Large intestine (tissue), 12 donors: ENCODE data around the gene COMMD3. TPM values are rescaled to one million over a fixed set of nuclear protein-coding genes. Genes with fewer than 3 reads are reported as not detected.

Source experiments
- DNase-seq, 2 donors: peaks; one replicate each; pipeline versions ENCODE4 v3.0.0 to v3.0.0-alpha.2; 2013
- H3K27ac ChIP-seq: one replicate; pipeline ENCODE4 v1.5.1; 2013; ENCODE audit warnings: low read length
- H3K27me3 ChIP-seq: 2 replicates; pipeline ENCODE4 v1.6.1; 2013; ENCODE audit warnings: low read length; ENCODE audit not compliant: control insufficient read depth, insufficient read depth
- H3K36me3 ChIP-seq: 2 replicates; pipeline ENCODE4 v1.6.1; 2013; ENCODE audit warnings: low read length; ENCODE audit not compliant: control insufficient read depth, insufficient read depth
- H3K4me1 ChIP-seq: one replicate; pipeline ENCODE4 v1.6.1; 2013; ENCODE audit warnings: low read length; ENCODE audit not compliant: control insufficient read depth, insufficient read depth
- H3K4me3 ChIP-seq: one replicate; pipeline ENCODE4 v1.5.1; 2013; ENCODE audit warnings: low read length
- H3K9me3 ChIP-seq: one replicate; pipeline ENCODE4 v1.6.1; 2013; ENCODE audit warnings: mild to moderate bottlenecking, low read depth, low read length, moderate library complexity; ENCODE audit not compliant: control insufficient read depth
- WGBS: methylation state at CpG from one replicate; pipeline ENCODE4 v1.1.5; 2013; ENCODE audit warnings: low lambda C conversion rate; ENCODE audit not compliant: insufficient coverage; 5-methylcytosine and 5-hydroxymethylcytosine counted together
- long read RNA-seq, 11 donors: transcript quantifications; one replicate each; lab custom pipeline, GENCODE V29; 2026
- polyA plus RNA-seq: library from polyadenylated mRNA; unstranded; fragments of 120-200 nt; gene quantifications from one replicate; pipeline ENCODE4 v1.2.1, GENCODE V29; 2013

COMMD3 gene
- polyA plus RNA-seq, result 69.2 TPM
- long read RNA-seq, donor 1, transcript COMMD3-201 (8 exons, 1,342 nt), result major isoform, 19 of 20 reads
- long read RNA-seq, donor 1, partial matches to known transcripts, result 0 of 20 reads
- long read RNA-seq, donor 1, other reads (novel, unspliced or antisense), result 0 of 20 reads
- long read RNA-seq, donor 2, transcript COMMD3-201 (8 exons, 1,342 nt), result major isoform, 35 of 36 reads
- long read RNA-seq, donor 2, partial matches to known transcripts, result 0 of 36 reads
- long read RNA-seq, donor 2, other reads (novel, unspliced or antisense), result 0 of 36 reads
- long read RNA-seq, donor 3, result 0 reads
- long read RNA-seq, donor 4, transcript COMMD3-201 (8 exons, 1,342 nt), result major isoform, 7 of 7 reads
- long read RNA-seq, donor 4, partial matches to known transcripts, result 0 of 7 reads
- long read RNA-seq, donor 4, other reads (novel, unspliced or antisense), result 0 of 7 reads
- long read RNA-seq, donor 5, transcript COMMD3-201 (8 exons, 1,342 nt), result major isoform, 17 of 20 reads
- long read RNA-seq, donor 5, partial matches to known transcripts, result 0 of 20 reads
- long read RNA-seq, donor 5, other reads (novel, unspliced or antisense), result 0 of 20 reads
- long read RNA-seq, donor 6, transcript COMMD3-201 (8 exons, 1,342 nt), result major isoform, 28 of 33 reads
- long read RNA-seq, donor 6, partial matches to known transcripts, result 0 of 33 reads
- long read RNA-seq, donor 6, other reads (novel, unspliced or antisense), result 0 of 33 reads
- long read RNA-seq, donor 7, transcript COMMD3-201 (8 exons, 1,342 nt), result major isoform, 14 of 18 reads
- long read RNA-seq, donor 7, partial matches to known transcripts, result 0 of 18 reads
- long read RNA-seq, donor 7, other reads (novel, unspliced or antisense), result 0 of 18 reads
- long read RNA-seq, donor 8, transcript COMMD3-206 (4 exons, 1,344 nt), result minor isoform, 5 of 51 reads
- long read RNA-seq, donor 8, transcript COMMD3-201 (8 exons, 1,342 nt), result major isoform, 41 of 51 reads
- long read RNA-seq, donor 8, partial matches to known transcripts, result 0 of 51 reads
- long read RNA-seq, donor 8, other reads (novel, unspliced or antisense), result 0 of 51 reads
- long read RNA-seq, donor 9, transcript COMMD3-201 (8 exons, 1,342 nt), result major isoform, 37 of 44 reads
- long read RNA-seq, donor 9, partial matches to known transcripts, result 0 of 44 reads
- long read RNA-seq, donor 9, other reads (novel, unspliced or antisense), result 0 of 44 reads
- long read RNA-seq, donor 10, transcript COMMD3-201 (8 exons, 1,342 nt), result major isoform, 54 of 57 reads
- long read RNA-seq, donor 10, partial matches to known transcripts, result 0 of 57 reads
- long read RNA-seq, donor 10, other reads (novel, unspliced or antisense), result 0 of 57 reads
- long read RNA-seq, donor 11, transcript COMMD3-201 (8 exons, 1,342 nt), result major isoform, 29 of 33 reads
- long read RNA-seq, donor 11, partial matches to known transcripts, result 0 of 33 reads
- long read RNA-seq, donor 11, other reads (novel, unspliced or antisense), result 0 of 33 reads

- 0% methylated on average over 1 of the region's 63 CpGs for WGBS
- Histone ChIP-seq H3K36me3 (no peaks in the 10 kb centered on the region), H3K27ac (peak within 1 kb of the TSS; percentile 94), H3K4me1 (peaks cover 11% of the 10 kb centered on the region), H3K4me3 (peak within 1 kb of the TSS; percentile 97), H3K9me3 (no peaks in the 10 kb centered on the region), H3K27me3 (peaks cover 2% of the 10 kb centered on the region)
- DNase-seq, result peak; percentile 83 to 94
Measured at GRCh38 chr10:22316286-22317075, at the start of gene COMMD3. Gene COMMD3, plus strand, starts transcription at chr10:22316388. Its CDS starts 30 bp downstream, at chr10:22316418.

DNA sequence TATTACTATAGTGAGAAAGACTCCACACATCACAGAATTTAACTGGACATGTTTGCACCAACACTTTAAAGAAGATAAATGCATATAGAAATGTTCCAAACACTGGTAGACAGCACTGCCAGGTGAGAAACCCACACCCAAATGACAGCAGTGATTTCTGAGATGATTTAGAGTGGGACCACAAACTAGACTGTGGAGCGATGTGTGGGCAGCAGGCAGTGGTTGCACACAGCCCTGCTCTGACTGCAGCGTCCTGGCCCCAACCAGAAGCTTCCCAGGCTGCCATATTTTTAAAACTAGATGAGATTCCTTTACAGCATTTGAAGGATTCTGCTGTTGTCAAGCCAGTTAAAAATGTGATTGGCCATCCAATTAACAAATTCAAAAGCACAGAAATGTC, 47.7 kb upstream of the COMMD3 start:
- Histone ChIP-seq H3K27me3 (peaks cover 3% of the 10 kb centered on the region), H3K4me3 (no peak overlapping the region), H3K36me3 (no peaks in the 10 kb centered on the region), H3K4me1 (no peaks in the 10 kb centered on the region), H3K27ac (no peak overlapping the region), H3K9me3 (no peaks in the 10 kb centered on the region)
- no CpG with 5 or more reads among the region's 2 CpGs for WGBS
- no peak for DNase-seq

DNA sequence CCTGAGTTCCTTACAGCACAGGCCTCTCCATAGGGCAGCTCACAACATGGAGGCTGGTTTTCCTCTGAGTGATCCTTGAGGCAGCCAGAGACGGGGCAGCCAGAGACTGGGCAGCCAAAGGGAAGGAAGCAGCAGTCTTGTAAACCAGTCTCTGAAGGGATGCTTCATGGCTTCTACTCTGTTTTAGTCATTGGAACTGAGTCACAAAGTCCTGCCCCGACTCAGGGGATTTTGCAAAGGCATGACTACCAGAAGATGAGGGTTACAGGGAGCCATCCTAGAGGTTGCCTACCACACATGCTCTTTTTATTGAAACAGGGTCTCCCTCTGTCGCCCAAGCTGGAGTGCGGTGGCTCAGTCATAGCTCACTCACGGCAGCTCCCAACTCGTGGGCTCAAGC, 44.4 kb upstream of the COMMD3 start:
- Histone ChIP-seq H3K4me1 (no peaks in the 10 kb centered on the region), H3K9me3 (no peaks in the 10 kb centered on the region), H3K36me3 (no peaks in the 10 kb centered on the region), H3K27ac (no peak overlapping the region), H3K4me3 (no peak overlapping the region), H3K27me3 (peaks cover 3% of the 10 kb centered on the region)
- WGBS, result no CpG with 5 or more reads among the region's 6 CpGs
- DNase-seq, result no peak

DNA sequence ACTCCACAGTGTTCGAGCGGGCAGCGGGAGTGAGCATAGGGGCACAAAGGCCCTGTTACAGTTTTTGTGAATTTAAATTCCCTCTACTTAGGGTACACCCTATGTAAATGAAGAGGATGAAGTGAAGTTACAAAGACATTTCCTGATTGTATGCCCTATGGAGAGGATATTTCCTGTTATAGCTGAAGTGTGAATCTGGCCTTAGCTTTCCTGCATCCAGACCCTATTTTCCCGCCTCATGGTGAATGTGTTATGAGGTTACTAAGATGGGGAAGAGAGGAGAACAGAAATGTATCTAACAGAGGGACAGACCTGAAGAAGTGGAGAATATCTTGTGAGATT, 37.8 kb upstream of the COMMD3 start:
- Histone ChIP-seq H3K27me3 (no peaks in the 10 kb centered on the region), H3K9me3 (no peaks in the 10 kb centered on the region), H3K27ac (no peak overlapping the region), H3K36me3 (no peaks in the 10 kb centered on the region), H3K4me1 (no peaks in the 10 kb centered on the region), H3K4me3 (no peak overlapping the region)
- no CpG with 5 or more reads among the region's 4 CpGs for WGBS
- no peak for DNase-seq

DNA sequence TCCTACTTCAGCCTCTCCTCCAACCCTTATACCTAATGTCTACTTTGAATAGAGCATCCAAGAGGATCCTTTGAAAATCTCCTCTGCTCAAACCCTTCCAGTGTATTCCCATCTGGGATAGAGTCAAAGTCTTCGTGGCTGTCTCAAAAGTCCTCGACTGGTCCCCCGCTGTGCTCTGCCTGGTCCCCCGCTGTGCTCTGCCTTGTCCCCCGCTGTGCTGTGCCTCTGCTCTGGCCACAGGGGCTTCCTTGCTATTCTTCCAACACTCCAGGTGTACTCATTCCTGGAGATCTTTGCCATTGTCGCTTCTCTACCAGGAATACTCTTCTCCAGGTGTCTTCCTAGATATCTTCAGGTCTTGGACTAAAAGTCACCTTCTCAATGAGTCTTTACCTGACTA, 36.1 kb upstream of the COMMD3 start:
- H3K4me1 ChIP-seq, result no peaks in the 10 kb centered on the region
- DNase-seq, result no peak
- WGBS, result no CpG with 5 or more reads among the region's 6 CpGs
- no peaks in the 10 kb centered on the region for H3K36me3 ChIP-seq
- H3K9me3 ChIP-seq, result no peaks in the 10 kb centered on the region
- H3K27ac ChIP-seq, result no peak overlapping the region
- H3K4me3 ChIP-seq, result no peak overlapping the region
- no peaks in the 10 kb centered on the region for H3K27me3 ChIP-seq

- Histone ChIP-seq H3K36me3 (no peaks in the 10 kb centered on the region), H3K27me3 (no peaks in the 10 kb centered on the region), H3K9me3 (no peaks in the 10 kb centered on the region), H3K27ac (no peak overlapping the region), H3K4me3 (no peak overlapping the region), H3K4me1 (no peaks in the 10 kb centered on the region)
- DNase-seq, result no peak
- 88% methylated on average over 1 of the region's 3 CpGs for WGBS
Measured at GRCh38 chr10:22285130-22285529, 31.1 kb upstream of the COMMD3 start.

DNA sequence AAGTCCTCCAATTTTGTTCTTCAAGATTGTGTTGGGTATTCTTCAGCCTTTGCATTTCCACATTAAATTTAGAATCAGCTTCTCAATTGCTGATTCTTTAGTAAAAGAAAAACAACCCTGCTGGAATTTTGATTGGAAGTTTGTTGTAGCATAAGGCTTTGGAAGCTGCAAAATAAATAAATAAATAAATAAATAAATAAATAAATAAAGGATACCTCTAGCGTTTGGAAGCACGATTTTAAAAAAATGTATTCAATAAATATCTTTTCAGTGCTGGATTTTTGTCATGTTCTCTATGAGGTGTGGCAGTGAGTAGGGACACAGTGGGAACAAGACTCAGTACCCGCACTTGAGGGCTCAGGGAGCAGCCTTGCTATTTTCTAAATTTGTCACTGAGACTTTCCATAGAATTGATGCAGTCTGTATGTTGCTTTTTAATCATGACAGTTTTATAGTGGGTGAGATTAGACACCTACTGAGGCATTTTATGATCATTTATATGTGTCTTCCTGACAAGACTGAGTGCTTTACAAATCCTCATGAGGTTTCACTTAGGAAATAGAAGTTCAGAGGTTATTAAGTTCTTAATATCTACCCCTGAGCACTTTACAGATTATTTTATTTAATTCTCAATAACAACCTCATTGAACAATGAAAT, 22.3 kb upstream of the COMMD3 start:
- no peak overlapping the region for H3K27ac ChIP-seq
- no peaks in the 10 kb centered on the region for H3K36me3 ChIP-seq
- H3K4me1 ChIP-seq, result no peaks in the 10 kb centered on the region
- DNase-seq, result no peak
- H3K27me3 ChIP-seq, result peaks cover 4% of the 10 kb centered on the region
- no peak overlapping the region for H3K4me3 ChIP-seq
- 89% methylated on average over 2 of the region's 3 CpGs for WGBS
- no peaks in the 10 kb centered on the region for H3K9me3 ChIP-seq

DNA sequence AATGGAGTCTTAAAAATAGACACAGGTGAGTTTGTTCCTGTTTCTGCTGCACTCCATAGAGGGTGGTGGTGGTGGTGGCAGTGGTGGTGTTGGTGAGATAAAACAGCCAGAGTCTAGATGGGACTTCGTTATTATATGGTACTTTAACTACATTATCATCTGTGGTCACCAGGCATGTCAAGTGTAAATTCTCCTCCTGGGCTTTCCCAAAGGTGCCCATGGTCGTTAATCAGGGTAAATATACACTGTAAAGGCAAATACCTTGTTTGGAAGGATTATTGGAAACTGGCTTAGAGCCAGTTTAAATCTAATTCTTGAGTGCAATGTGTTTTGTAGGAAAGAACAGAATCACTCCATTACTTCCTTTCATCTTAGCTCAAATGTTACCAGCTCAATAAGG, 21.5 kb upstream of the COMMD3 start:
- no peak for DNase-seq
- no peaks in the 10 kb centered on the region for H3K36me3 ChIP-seq
- WGBS, result 0% methylated on average over 1 of the region's 2 CpGs
- H3K4me3 ChIP-seq, result no peak overlapping the region
- H3K4me1 ChIP-seq, result no peaks in the 10 kb centered on the region
- H3K27me3 ChIP-seq, result peaks cover 4% of the 10 kb centered on the region
- no peak overlapping the region for H3K27ac ChIP-seq
- no peaks in the 10 kb centered on the region for H3K9me3 ChIP-seq

DNA sequence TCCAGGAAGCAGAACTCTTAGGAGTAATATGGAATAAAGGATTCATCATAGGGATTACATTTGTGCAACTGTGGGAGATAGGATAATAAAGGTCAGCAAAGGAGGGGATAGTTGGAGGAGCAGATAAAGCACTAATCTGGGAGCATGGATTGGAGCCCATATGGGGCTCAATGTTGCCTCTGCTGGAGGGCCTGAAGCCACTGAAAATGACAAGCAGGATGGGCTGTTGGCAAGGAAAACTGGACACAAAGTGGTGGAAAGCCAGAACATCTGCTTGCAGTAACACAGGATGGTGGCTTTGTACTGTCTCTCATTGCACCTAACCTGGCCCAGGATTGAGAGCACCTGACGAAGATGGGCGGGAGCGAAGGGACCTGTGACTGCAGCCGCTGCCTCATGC, 15.0 kb upstream of the COMMD3 start:
- no peak for DNase-seq
- no peaks in the 10 kb centered on the region for H3K9me3 ChIP-seq
- no peaks in the 10 kb centered on the region for H3K4me1 ChIP-seq
- peaks cover 4% of the 10 kb centered on the region for H3K27me3 ChIP-seq
- no CpG with 5 or more reads among the region's 4 CpGs for WGBS
- no peak overlapping the region for H3K4me3 ChIP-seq
- no peak overlapping the region for H3K27ac ChIP-seq
- no peaks in the 10 kb centered on the region for H3K36me3 ChIP-seq
